HCT116 (cell line): Measurements from ENCODE around the gene HIVEP3. TPM values are rescaled to one million over a fixed set of nuclear protein-coding genes. Genes with fewer than 3 reads are reported as not detected.
A peak's percentile ranks its signal among the peaks of the same experiment; 100 is the strongest.

Experiments used
- ATAC-seq: fragments of 200-7000 bp; cut with Tn5 transposase; 2 replicates; pipeline ENCODE4 v1.9.1; 2020; ENCODE audit warnings: mild to moderate bottlenecking, moderate library complexity
- BruUV-seq: library from RNA; stranded (reverse); fragments of 400-500 nt; replicated peaks from 2 replicates; lab custom pipeline; 2021; lab: Mats Ljungman, UMichigan
- CTCF ChIA-PET: fragments of 300-600 bp; sonication (Branson Sonifier 250); formaldehyde crosslinking; loops from one replicate; lab custom pipeline; 2021; ENCODE audit warnings: antibody characterized with exemption; lab: Charles Lee
- POLR2A ChIA-PET: fragments of 300-600, 350-600 bp; sonication (Branson Sonifier 250); formaldehyde crosslinking; loops from one replicate; lab custom pipeline; 2021; ENCODE audit warnings: antibody characterized with exemption; lab: Charles Lee
- RAD21 ChIA-PET, 2 experiments: fragments of 300-600 bp; sonication (Branson Sonifier 250); formaldehyde crosslinking; loops; one replicate each; lab custom pipeline; 2023; ENCODE audit warnings: low total read pairs in 2 of 2; ENCODE audit not compliant: uncharacterized antibody in 2 of 2, unreplicated experiment in 2 of 2, low non-redundant PET in 1 of 2; lab: Charles Lee
- DNase-seq: peaks from one replicate; pipeline ENCODE4 v3.0.0-alpha.2; 2010; ENCODE audit warnings: low read depth, low spot score
- H2AFZ ChIP-seq: fragments of 200-600 bp; shearing (Covaris generic), sonication (generic); 2 replicates; pipeline ENCODE4 v1.6.1; 2017; ENCODE audit warnings: low read depth, mixed run types, mixed read lengths, antibody characterized with exemption, low read length; ENCODE audit not compliant: poor library complexity, severe bottlenecking
- H3K27ac ChIP-seq: 2 replicates; pipeline ENCODE4 v1.5.1; 2012; ENCODE audit warnings: low read depth, low read length
- H3K27me3 ChIP-seq: fragments of 200-600 bp; sonication (generic); 2 replicates; pipeline ENCODE4 v1.6.1; 2016; ENCODE audit warnings: mixed run types, low read length, mixed read lengths; ENCODE audit not compliant: insufficient read depth
- H3K36me3 ChIP-seq, 2 experiments: fragments of 200-500 bp in 1 of 2; fragments of 200-600 bp in 1 of 2; sonication (Bioruptor generic) in 1 of 2; sonication (generic) in 1 of 2; 2 replicates each; pipeline versions ENCODE4 v1.5.1 to v1.6.1; 2014 to 2016; ENCODE audit warnings: low read length in 2 of 2, inconsistent platforms in 1 of 2, mixed read lengths in 1 of 2, mixed run types in 1 of 2; ENCODE audit not compliant: insufficient read depth in 2 of 2, control insufficient read depth in 1 of 2
- H3K4me1 ChIP-seq, 2 experiments: fragments of 200-600 bp in 1 of 2; sonication (generic) in 1 of 2; 2 replicates each; pipeline versions ENCODE4 v1.5.1 to v1.6.1; 2012 to 2017; ENCODE audit warnings: low read length in 2 of 2, inconsistent platforms in 1 of 2, mild to moderate bottlenecking in 1 of 2, mixed read lengths in 1 of 2, mixed run types in 1 of 2, moderate library complexity in 1 of 2; ENCODE audit not compliant: insufficient read depth in 2 of 2, control insufficient read depth in 1 of 2
- H3K4me2 ChIP-seq: fragments of 200-600 bp; sonication (generic); 2 replicates; pipeline ENCODE4 v1.6.1; 2017; ENCODE audit warnings: mixed run types, low read length, mixed read lengths
- H3K4me3 ChIP-seq, 2 experiments: fragments of 200-600 bp in 1 of 2; sonication (generic) in 1 of 2; replicated peaks in 1 of 2; 2 replicates each; pipeline ENCODE4 v1.5.1; 2011 to 2016; ENCODE audit warnings: low read length in 2 of 2, control low read depth in 1 of 2, low read depth in 1 of 2, mild to moderate bottlenecking in 1 of 2, mixed read lengths in 1 of 2, mixed run types in 1 of 2
- H3K79me2 ChIP-seq: fragments of 200-600 bp; sonication (generic); 2 replicates; pipeline ENCODE4 v1.6.1; 2017; ENCODE audit warnings: mild to moderate bottlenecking, mixed run types, low read length, moderate library complexity, mixed read lengths; ENCODE audit not compliant: insufficient read depth
- H3K9ac ChIP-seq: fragments of 200-600 bp; sonication (generic); 2 replicates; pipeline ENCODE4 v1.6.1; 2016; ENCODE audit warnings: low read length, mixed read lengths
- H3K9me2 ChIP-seq: fragments of 200-600 bp; sonication (generic), shearing (Covaris generic); 2 replicates; pipeline ENCODE4 v1.6.1; 2017; ENCODE audit warnings: mixed run types, mild to moderate bottlenecking, moderate library complexity; ENCODE audit not compliant: insufficient read depth
- H3K9me3 ChIP-seq, 2 experiments: fragments of 200-500 bp in 1 of 2; fragments of 200-600 bp in 1 of 2; sonication (Bioruptor generic) in 1 of 2; sonication (generic) in 1 of 2; 2 replicates each; pipeline ENCODE4 v1.6.1; 2014 to 2017; ENCODE audit warnings: low read length in 2 of 2, mixed read lengths in 2 of 2, inconsistent platforms in 1 of 2, low read depth in 1 of 2, mild to moderate bottlenecking in 1 of 2, mixed run types in 1 of 2, moderate library complexity in 1 of 2; ENCODE audit not compliant: control insufficient read depth in 1 of 2, insufficient read depth in 1 of 2
- H4K20me1 ChIP-seq: fragments of 200-600 bp; sonication (generic), shearing (Covaris generic); 2 replicates; pipeline ENCODE4 v1.6.1; 2017; ENCODE audit warnings: mixed run types, mild to moderate bottlenecking, moderate library complexity; ENCODE audit not compliant: insufficient read depth
- ATF3 ChIP-seq: IDR thresholded peaks from 2 replicates; pipeline ENCODE4 v1.6.1; 2012
- CBX3 ChIP-seq: IDR thresholded peaks from 2 replicates; pipeline ENCODE4 v1.6.1; 2012; ENCODE audit warnings: low read depth
- EGR1 ChIP-seq: IDR thresholded peaks from 2 replicates; pipeline ENCODE4 v1.6.1; 2012; ENCODE audit warnings: low read depth
- ELF1 ChIP-seq: IDR thresholded peaks from 2 replicates; pipeline ENCODE4 v1.6.1; 2012; ENCODE audit warnings: low read depth, borderline replicate concordance
- EZH2 ChIP-seq: fragments of 200-600 bp; sonication (generic); IDR thresholded peaks from 2 replicates; pipeline ENCODE4 v1.6.1; 2017; ENCODE audit warnings: antibody characterized with exemption, mixed run types
- FOSL1 ChIP-seq: IDR thresholded peaks from 2 replicates; pipeline ENCODE4 v1.6.1; 2012; ENCODE audit warnings: low read depth
- JUND ChIP-seq: IDR thresholded peaks from 2 replicates; pipeline ENCODE4 v1.6.1; 2012
- POLR2A ChIP-seq: IDR thresholded peaks from 2 replicates; pipeline ENCODE4 v1.7.0; 2011; ENCODE audit warnings: borderline replicate concordance; ENCODE audit not compliant: insufficient read depth, insufficient read length; ENCODE audit errors: extremely low read depth
- POLR2AphosphoS5 ChIP-seq: IDR thresholded peaks from 2 replicates; pipeline ENCODE4 v1.6.1; 2011; ENCODE audit warnings: mild to moderate bottlenecking, low read depth, low read length, moderate library complexity
- RAD21 ChIP-seq: IDR thresholded peaks from 2 replicates; pipeline ENCODE4 v1.6.1; 2012; ENCODE audit warnings: low read depth, mild to moderate bottlenecking
- REST ChIP-seq: IDR thresholded peaks from 2 replicates; pipeline ENCODE4 v1.6.1; 2012; ENCODE audit warnings: low read depth
- SIN3A ChIP-seq: IDR thresholded peaks from 2 replicates; pipeline ENCODE4 v1.6.1; 2012; ENCODE audit warnings: low read depth
- SP1 ChIP-seq: IDR thresholded peaks from 2 replicates; pipeline ENCODE4 v1.6.1; 2012; ENCODE audit warnings: low read depth
- SRF ChIP-seq: IDR thresholded peaks from 2 replicates; pipeline ENCODE4 v1.6.1; 2012; ENCODE audit warnings: low read depth
- TCF7L2 ChIP-seq: IDR thresholded peaks from 2 replicates; pipeline ENCODE4 v1.7.0; 2011; ENCODE audit warnings: borderline replicate concordance, inconsistent platforms; ENCODE audit not compliant: insufficient read depth, insufficient read length; ENCODE audit errors: extremely low read depth
- YY1 ChIP-seq: IDR thresholded peaks from 2 replicates; pipeline ENCODE4 v1.6.1; 2011; ENCODE audit warnings: low read length, low read depth, moderate library complexity, mild to moderate bottlenecking; ENCODE audit not compliant: insufficient replicate concordance; ENCODE audit errors: extremely low read depth
- ZBTB33 ChIP-seq: IDR thresholded peaks from 2 replicates; pipeline ENCODE4 v1.6.1; 2011; ENCODE audit warnings: mild to moderate bottlenecking, low read length, moderate library complexity; ENCODE audit not compliant: insufficient replicate concordance; ENCODE audit errors: extremely low read depth
- ZFX ChIP-seq: fragments of 450-650 bp; IDR thresholded peaks from 2 replicates; pipeline ENCODE4 v1.6.1; 2017
- ZNF274 ChIP-seq: fragments of 200-500 bp; sonication (Bioruptor generic); IDR thresholded peaks from 2 replicates; pipeline ENCODE4 v1.6.1; 2014; ENCODE audit warnings: mild to moderate bottlenecking, low read depth, low read length, inconsistent platforms
- intact Hi-C: fragments of 100-400 bp; cut with micrococcal nuclease; formaldehyde crosslinking; loops from 2 replicates; pipeline ENCODE4 v1.10.0; 2022
- total RNA-seq: library from RNA; stranded (reverse); gene quantifications from one replicate; pipeline ENCODE4 v1.2.1, GENCODE V29; 2021; ENCODE audit not compliant: unreplicated experiment
- TF ChIP-seq, protein P1 (sequence below): IDR thresholded peaks from 2 replicates; pipeline ENCODE4 v1.6.1; 2012

HIVEP3 gene
- total RNA-seq, 1 experiment from 2014 or later: 7.1 TPM

GRCh38 chr1:41580021-41580420 lies 338.7 kb downstream of the HIVEP3 start (continued):
- TF ChIP-seq POLR2AphosphoS5: no peak
- TF ChIP-seq TCF7L2: no peak
- no peak for TF ChIP-seq YY1
- TF ChIP-seq SRF: no peak

DNA sequence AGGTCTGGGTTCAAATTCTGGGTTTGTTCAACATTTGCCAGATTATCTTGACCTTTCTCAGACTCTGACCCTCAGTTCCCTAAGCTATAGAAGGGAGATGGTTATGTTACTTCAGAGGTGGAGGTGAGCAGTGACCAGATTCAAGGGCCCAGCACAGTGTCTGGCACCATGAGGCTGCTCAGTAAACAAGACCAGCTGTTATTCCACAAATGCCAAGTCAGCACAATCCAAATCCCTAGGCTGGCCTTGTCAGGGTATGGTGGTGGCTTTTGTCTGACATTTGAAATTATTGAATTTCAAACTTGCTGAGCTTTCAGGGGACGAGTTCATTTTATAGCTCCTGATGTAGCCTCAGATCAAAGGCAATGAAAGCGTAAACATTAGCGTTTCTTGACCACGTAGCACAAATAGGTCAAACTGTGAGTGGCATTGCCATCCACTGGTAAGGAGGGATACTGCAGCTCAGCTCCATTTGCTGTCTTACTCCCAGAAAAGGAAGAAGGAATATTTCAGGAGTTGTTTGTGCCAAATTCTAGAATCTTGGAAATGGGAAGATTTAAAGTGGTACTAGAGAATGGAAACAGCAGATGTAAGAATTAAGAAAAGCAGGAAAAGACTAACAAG lies 339.9 kb downstream of the HIVEP3 start:
- ATAC-seq (peak; percentile 46; the same call in 1 of the 2 replicates), DNase-seq (no peak)
- intact Hi-C loops: loop anchor here (10.0 kb wide), 3 partner anchors 456 to 996 kb away; no protein-coding TSS in a partner anchor
- Histone ChIP-seq H3K4me3 (no peak overlapping the region), H3K27ac (no peak overlapping the region), H3K79me2 (no peaks in the 10 kb centered on the region), H3K9ac (no peak overlapping the region), H2AFZ (no peak overlapping the region), H3K4me1 (peaks cover 0 to 4% of the 10 kb centered on the region in 2 experiments; a peak in 1 of 4 replicates), H3K4me2 (no peak overlapping the region), H4K20me1 (no peaks in the 10 kb centered on the region), H3K27me3 (no peaks in the 10 kb centered on the region), H3K36me3 (no peaks in the 10 kb centered on the region), H3K9me2 (no peaks in the 10 kb centered on the region), H3K9me3 (no peaks in the 10 kb centered on the region)
- ChIA-PET POLR2A (no interaction called here), RAD21 (no interaction called here), CTCF (interaction anchor here (1.3 kb wide), 3 partner anchors 63 to 594 kb away, joined by 4 read pairs; no protein-coding TSS in a partner anchor)
- BruUV-seq: no TSS peak
- TF ChIP-seq SRF (0 out of 2 replicates have a peak, but pooled peaks have one; percentile 5), RAD21 (peak; percentile 47), SP1 (no peak), JUND (no peak), ZNF274 (no peak), ZFX (no peak), TCF7L2 (peak; percentile 43), YY1 (no peak), CBX3 (no peak; the same call in 1 of the 2 replicates), POLR2A (no peak), EZH2 (no peak), EGR1 (no peak), SIN3A (no peak), FOSL1 (no peak), ELF1 (no peak), ATF3 (no peak), POLR2AphosphoS5 (no peak), ZBTB33 (no peak), REST (no peak)
- TF ChIP-seq, protein P1, sequence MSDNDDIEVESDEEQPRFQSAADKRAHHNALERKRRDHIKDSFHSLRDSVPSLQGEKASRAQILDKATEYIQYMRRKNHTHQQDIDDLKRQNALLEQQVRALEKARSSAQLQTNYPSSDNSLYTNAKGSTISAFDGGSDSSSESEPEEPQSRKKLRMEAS: no peak
